Left cardiac atrium (tissue), 4 donors: ENCODE measurements around the gene FBXO48. TPM values are rescaled to one million over a fixed set of nuclear protein-coding genes. Genes with fewer than 3 reads are reported as not detected.
"Not testable (repeated sequence)": the region's sequence is repeated elsewhere in the genome, so short reads cannot be mapped to it uniquely, and the experiment has no call there.

Source experiments
- ATAC-seq, 2 donors: fragments of 200-7000 bp; cut with Tn5 transposase; one replicate each; pipeline ENCODE4 v1.9.1; 2020; ENCODE audit warnings: mild to moderate bottlenecking in 2 of 2, moderate library complexity in 2 of 2
- DNase-seq: peaks from one replicate; pipeline ENCODE4 v3.0.0-alpha.2; 2020
- intact Hi-C, 2 donors: fragments of 100-400 bp; cut with DNase I; formaldehyde crosslinking; loops; one replicate each; pipeline versions ENCODE4 v1.14.1 to v1.15.1; 2022 to 2023
- total RNA-seq, 2 donors: library from RNA; stranded (reverse); fragmentation: NEBNext Ultra II Directional; extraction: Animal tissue kit (Norgen Biotek cat#: 25700); gene quantifications; one replicate each; pipeline ENCODE4 v1.2.1, GENCODE V29; 2021
- donor health status: DM: no; HTN: yes; CAD: no.
- donor health status: DM: no; HTN: yes; CAD: no; lungs with severe emphysema.
- donor health status: DM: yes; HTN: yes; CAD: no.
- donor health status: Dilated cardiomyopathy.

Gene FBXO48
- total RNA-seq, 2 donors from 2014 or later, result 0.60 to 1.4 TPM

GRCh38 chr2:68446425-68446824 lies 20.7 kb downstream of the FBXO48 start:
- intact Hi-C loops, ATAC-seq, DNase-seq: not testable (repeated sequence)

GRCh38 chr2:68441994-68442322 lies 25.1 kb downstream of the FBXO48 start:
- intact Hi-C loops, result loop anchor here in 1 of 2 donors (5.0 kb wide), 2 partner anchors 80 to 320 kb away; no protein-coding TSS in a partner anchor
- ATAC-seq (no peak), DNase-seq (no peak)

GRCh38 chr2:68441179-68441993 lies 25.7 kb downstream of the FBXO48 start:
- peak; percentile 84 for DNase-seq
- intact Hi-C loops, result loop anchor here in 1 of 2 donors (5.0 kb wide), 2 partner anchors 79 to 319 kb away; no protein-coding TSS in a partner anchor
- peak; percentile 92 to 93 for ATAC-seq

GRCh38 chr2:68438455-68439303 lies 28.4 kb downstream of the FBXO48 start:
- intact Hi-C loops, result loop anchor here in 1 of 2 donors (5.0 kb wide), 1 partner anchor 71 kb away; the partner anchor contains the start of gene PLEK
- ATAC-seq, result no peak
- peak; percentile 30 for DNase-seq

GRCh38 chr2:68436270-68436669 lies 30.8 kb downstream of the FBXO48 start:
- DNase-seq (no peak), ATAC-seq (no peak)
- intact Hi-C loops, result loop anchor here in 1 of 2 donors (5.0 kb wide), 1 partner anchor 69 kb away; the partner anchor contains the start of gene PLEK

GRCh38 chr2:68435615-68436014 lies 31.5 kb downstream of the FBXO48 start:
- ATAC-seq (peak; percentile 32 to 44), DNase-seq (no peak)
- intact Hi-C loops, result loop anchor here in 1 of 2 donors (5.0 kb wide), 1 partner anchor 68 kb away; the partner anchor contains the start of gene PLEK

GRCh38 chr2:68434981-68435380 lies 32.1 kb downstream of the FBXO48 start:
- DNase-seq, result no peak
- ATAC-seq, result peak in 1 of 2 donors; percentile 15
- intact Hi-C loops, result loop anchor here in 1 of 2 donors (5.0 kb wide), 1 partner anchor 68 kb away; the partner anchor contains the start of gene PLEK

- intact Hi-C loops, result no loop called here
- ATAC-seq (no peak), DNase-seq (no peak)
Measured at GRCh38 chr2:68432696-68433658, 34.1 kb downstream of the FBXO48 start.

- intact Hi-C loops, result no loop called here
- ATAC-seq, result peak in 1 of 2 donors; percentile 61
- no peak for DNase-seq
Measured at GRCh38 chr2:68431316-68431972, 35.6 kb downstream of the FBXO48 start.

- DNase-seq (no peak), ATAC-seq (no peak)
- intact Hi-C loops, result no loop called here
Measured at GRCh38 chr2:68429311-68429826, 37.7 kb downstream of the FBXO48 start.

GRCh38 chr2:68428746-68429145 lies 38.3 kb downstream of the FBXO48 start:
- ATAC-seq, result peak in 1 of 2 donors; percentile 40
- DNase-seq, result no peak
- intact Hi-C loops, result no loop called here

- intact Hi-C loops, result no loop called here
- ATAC-seq, result peak in 1 of 2 donors; percentile 78
- DNase-seq, result no peak
Measured at GRCh38 chr2:68428126-68428525, 39.0 kb downstream of the FBXO48 start.

- ATAC-seq, result no peak
- intact Hi-C loops, result no loop called here
- DNase-seq, result no peak
Measured at GRCh38 chr2:68426848-68427579, 40.1 kb downstream of the FBXO48 start.

- DNase-seq (no peak), ATAC-seq (no peak)
- intact Hi-C loops, result no loop called here
Measured at GRCh38 chr2:68426446-68426845, 40.6 kb downstream of the FBXO48 start.

- intact Hi-C loops, result no loop called here
- DNase-seq, result no peak
- ATAC-seq, result no peak
Measured at GRCh38 chr2:68425503-68425902, 41.6 kb downstream of the FBXO48 start.

- no peak for DNase-seq
- no peak for ATAC-seq
- intact Hi-C loops, result no loop called here
Measured at GRCh38 chr2:68423966-68424650, 43.0 kb downstream of the FBXO48 start.
